Fibroblast of pulmonary artery (primary cell): Measurements from ENCODE around the gene SMIM13.

ENCODE experiments used
- DNase-seq: peaks from one replicate; pipeline ENCODE4 v3.0.0-alpha.2; 2010; ENCODE audit warnings: low read depth
- H3K4me3 ChIP-seq: replicated peaks from 2 replicates; pipeline ENCODE4 v1.5.1; 2011; ENCODE audit warnings: low read depth, mild to moderate bottlenecking, control low read depth, low read length, moderate library complexity
- CTCF ChIP-seq: IDR thresholded peaks from 2 replicates; pipeline ENCODE4 v1.5.1; 2011; ENCODE audit warnings: mild to moderate bottlenecking, control low read depth, low read length, inconsistent platforms; ENCODE audit errors: missing control alignments

Gene SMIM13

GRCh38 chr6:11187301-11187700 lies 93.7 kb downstream of the SMIM13 start:
- H3K4me3 ChIP-seq: no peak overlapping the region
- no peak for DNase-seq
- no peak for TF ChIP-seq CTCF
